AG09309 (cell line): Measurements from ENCODE around the gene AGAP1.
A peak's percentile ranks its signal among the peaks of the same experiment; 100 is the strongest.

Experiments
- DNase-seq: peaks from one replicate; pipeline ENCODE4 v3.0.0-alpha.2; 2010; ENCODE audit warnings: low read depth
- H3K4me3 ChIP-seq: 2 replicates; pipeline ENCODE4 v1.5.1; 2011; ENCODE audit warnings: mild to moderate bottlenecking, low read depth, low read length, moderate library complexity; ENCODE audit not compliant: control insufficient read depth
- TF ChIP-seq, protein P1 (sequence below): IDR thresholded peaks from 2 replicates; pipeline ENCODE4 v1.5.1; 2011; ENCODE audit warnings: mild to moderate bottlenecking, low read depth, low read length, inconsistent platforms; ENCODE audit not compliant: insufficient read depth, control insufficient read depth; ENCODE audit errors: missing control alignments

The AGAP1 gene

DNA sequence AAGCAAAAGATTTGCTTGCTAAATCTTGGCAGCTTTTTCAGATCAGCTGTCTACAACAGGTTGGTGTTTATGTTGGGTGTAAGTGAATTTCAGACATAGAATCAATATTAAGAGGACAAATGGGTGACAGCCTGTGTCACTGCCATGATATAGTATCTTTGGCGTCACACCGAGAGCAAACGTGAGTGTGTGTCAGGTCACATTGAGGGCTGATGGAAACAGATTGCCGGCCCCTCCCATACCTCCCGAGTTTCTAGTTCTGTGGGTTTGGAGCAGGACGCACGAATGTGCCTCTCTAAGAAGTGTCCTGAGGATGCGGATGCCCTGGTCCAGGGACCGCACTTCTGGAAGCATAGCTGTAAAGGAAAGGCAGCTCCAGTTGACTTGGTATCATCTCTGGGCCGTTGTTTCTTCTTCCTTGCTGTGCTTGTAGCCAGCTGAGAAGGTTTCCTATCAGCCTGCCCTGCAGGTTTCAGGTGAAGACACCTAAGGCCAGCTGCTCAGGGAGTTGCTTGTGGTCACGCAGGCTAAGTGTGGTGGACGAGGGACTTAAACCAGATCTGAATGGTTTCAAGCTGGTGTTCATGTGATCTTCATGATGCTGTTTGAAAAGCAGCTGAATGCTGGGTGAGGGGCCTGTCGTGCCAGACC, 6.4 kb downstream of the AGAP1 start:
- TF ChIP-seq, protein P1, sequence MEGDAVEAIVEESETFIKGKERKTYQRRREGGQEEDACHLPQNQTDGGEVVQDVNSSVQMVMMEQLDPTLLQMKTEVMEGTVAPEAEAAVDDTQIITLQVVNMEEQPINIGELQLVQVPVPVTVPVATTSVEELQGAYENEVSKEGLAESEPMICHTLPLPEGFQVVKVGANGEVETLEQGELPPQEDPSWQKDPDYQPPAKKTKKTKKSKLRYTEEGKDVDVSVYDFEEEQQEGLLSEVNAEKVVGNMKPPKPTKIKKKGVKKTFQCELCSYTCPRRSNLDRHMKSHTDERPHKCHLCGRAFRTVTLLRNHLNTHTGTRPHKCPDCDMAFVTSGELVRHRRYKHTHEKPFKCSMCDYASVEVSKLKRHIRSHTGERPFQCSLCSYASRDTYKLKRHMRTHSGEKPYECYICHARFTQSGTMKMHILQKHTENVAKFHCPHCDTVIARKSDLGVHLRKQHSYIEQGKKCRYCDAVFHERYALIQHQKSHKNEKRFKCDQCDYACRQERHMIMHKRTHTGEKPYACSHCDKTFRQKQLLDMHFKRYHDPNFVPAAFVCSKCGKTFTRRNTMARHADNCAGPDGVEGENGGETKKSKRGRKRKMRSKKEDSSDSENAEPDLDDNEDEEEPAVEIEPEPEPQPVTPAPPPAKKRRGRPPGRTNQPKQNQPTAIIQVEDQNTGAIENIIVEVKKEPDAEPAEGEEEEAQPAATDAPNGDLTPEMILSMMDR, result no peak
- H3K4me3 ChIP-seq, result no peak overlapping the region
- no peak for DNase-seq

DNA sequence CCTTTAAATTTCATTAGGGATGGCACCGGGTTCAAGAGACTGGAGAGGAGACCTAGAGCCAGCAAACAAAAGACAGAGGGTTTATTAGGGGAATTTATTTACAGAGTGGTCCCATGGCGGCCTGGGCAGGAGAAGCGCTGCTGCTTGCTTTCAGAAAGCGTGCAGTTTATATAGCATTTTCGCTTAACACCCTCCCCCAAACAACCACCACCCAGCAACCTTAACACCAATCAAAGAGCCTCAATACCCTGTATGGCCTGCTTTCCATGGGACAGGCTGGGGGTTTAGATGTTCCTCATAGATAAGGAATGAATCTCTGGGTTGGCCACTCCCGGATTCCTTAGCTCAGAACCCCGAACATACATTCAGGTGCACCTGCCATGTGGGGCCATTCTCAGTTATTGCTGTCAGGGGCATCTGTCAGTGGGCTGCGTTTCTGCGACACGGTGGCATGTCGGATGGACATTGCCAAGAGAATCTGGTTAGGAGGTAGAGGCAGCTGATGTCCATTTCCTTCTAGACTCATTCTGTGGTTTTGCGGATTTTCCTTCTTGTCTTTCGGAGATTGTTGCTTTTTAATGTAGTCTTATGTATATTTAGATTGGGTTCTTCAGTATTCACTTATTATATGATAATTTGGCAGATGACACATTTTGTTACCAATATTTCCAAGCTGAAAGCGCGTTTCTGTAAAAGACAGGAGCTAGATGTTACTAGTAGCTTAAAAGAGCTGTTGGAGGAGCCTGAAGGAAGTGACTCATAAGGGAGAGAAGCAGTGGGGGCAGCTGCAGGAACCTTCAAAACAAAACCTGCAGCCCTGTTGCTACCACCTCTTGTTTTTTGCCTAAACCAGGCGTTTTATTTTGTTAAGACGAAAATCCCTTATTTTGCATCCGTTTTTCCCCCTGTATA, 7.2 kb downstream of the AGAP1 start:
- no peak for DNase-seq
- TF ChIP-seq, protein P1, result no peak
- peak overlapping the region; percentile 14 for H3K4me3 ChIP-seq

DNA sequence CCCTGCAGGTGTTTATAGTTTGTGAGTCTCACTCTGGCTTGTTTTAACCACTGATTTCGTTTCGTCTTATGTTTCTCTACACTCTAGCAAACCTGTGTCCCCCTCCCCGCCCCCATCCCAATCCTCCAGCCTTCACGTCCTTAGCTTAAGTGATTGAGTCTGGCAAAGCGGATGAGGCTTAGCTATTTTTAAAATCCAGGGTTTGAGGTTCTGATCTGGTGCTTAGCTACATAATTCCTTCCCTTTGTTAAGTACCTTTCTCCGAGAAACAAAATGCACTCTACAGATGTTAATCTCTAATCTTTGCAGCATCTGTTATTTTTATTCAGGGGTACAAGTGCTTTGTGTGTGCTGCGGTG, 7.8 kb downstream of the AGAP1 start:
- no peak for DNase-seq
- H3K4me3 ChIP-seq, result peak overlapping the region; percentile 14
- TF ChIP-seq, protein P1, result no peak

DNA sequence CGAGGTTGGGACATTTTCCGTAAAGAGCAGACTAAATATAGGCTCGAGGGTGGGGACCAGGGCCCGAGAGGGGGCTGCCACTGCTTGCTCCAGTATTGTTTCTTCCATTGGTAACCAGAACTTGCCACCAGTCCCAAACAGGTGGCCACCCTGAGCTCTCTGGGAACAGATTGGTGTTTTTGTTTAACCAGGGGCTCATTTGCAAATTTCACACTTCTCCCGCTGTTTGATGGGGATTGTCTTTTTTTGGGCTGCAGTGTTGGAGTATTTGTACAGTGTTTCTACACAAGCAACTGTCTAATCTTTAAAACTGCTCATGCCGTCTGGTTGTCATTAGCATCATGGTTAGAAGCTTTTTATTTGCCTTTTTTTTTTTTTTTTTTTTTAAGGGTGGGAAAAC, 8.5 kb downstream of the AGAP1 start:
- TF ChIP-seq, protein P1, result no peak
- H3K4me3 ChIP-seq, result no peak overlapping the region
- DNase-seq, result no peak

DNA sequence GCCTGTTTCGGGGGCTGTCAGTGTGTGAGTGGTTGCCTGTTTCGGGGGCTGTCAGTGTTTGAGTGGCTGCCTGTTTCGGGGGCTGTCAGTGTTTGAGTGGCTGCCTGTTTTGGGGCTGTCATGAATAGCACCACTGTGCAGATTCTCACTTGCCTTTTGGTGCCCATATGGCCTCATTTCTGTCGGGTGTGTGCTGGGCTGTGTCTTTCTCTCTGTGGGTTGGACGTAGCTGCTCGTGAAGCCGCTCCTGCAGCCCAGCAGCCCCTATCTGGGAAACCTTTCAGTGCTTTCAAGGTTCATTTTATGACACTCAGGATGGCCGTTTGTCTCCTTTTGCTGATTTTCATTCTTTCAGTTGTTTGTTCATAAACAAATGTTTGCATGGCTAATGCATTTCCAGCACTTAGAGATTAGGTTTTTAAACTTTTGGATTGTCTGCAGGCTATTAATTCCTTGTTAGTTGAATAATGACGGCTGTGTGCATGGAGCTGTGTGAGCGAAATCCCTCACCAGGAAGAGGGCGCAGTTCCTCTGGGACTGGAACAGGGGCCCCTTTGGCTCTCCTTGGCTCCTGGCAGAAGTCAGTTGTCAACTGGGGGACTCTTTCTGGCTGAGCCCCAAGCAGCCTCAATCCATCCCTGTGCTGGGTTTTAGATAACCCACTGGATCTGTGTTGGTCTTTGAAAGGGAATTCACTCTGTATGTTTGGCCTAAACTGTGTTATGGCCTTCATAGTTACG, 10.8 kb downstream of the AGAP1 start:
- DNase-seq, result no peak
- H3K4me3 ChIP-seq, result no peak overlapping the region
- TF ChIP-seq, protein P1, result no peak

DNA sequence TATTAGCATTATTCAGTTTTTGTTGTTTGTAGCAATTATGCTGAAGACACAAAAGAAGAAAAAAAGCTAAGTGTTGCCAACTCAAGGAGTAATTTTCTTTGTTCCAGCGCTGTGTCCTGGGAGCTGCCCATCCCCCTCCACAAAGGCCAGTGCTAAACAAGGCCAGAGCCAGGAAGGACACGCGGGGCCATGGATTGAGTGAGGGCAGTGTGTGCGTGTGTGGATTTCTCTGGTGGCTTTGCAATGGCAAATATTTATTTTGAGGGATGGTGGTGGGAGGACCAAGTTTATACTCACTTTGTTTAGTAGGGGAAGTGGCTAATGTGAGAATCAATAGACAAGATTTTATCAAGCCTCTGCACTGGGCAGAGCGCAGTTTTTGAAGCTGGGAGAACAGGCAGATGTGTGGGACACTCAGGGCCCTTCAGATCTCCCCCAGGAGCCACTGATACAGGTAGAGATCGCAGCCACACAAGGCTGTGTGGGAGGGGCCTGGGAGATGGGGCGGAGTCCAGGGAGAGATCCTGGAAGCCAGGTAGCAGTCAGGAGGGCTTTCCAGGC, 11.4 kb downstream of the AGAP1 start:
- DNase-seq, result no peak
- TF ChIP-seq, protein P1, result no peak
- H3K4me3 ChIP-seq, result no peak overlapping the region
